HepG2 (cell line): Measurements from ENCODE around the gene CORO7. TPM values are rescaled to one million over a fixed set of nuclear protein-coding genes. Genes with fewer than 3 reads are reported as not detected.

Source experiments
- FLYWCH1 ChIP-seq: sonication (generic); formaldehyde crosslinking; IDR thresholded peaks from 2 replicates; pipeline ENCODE4 v1.8.1; 2023; ENCODE audit warnings: mild to moderate bottlenecking, missing genetic modification reagents
- HNRNPLL ChIP-seq: fragments of 200-400 bp; formaldehyde crosslinking; IDR thresholded peaks from 2 replicates; pipeline ENCODE4 v1.6.1; 2017; ENCODE audit warnings: mild to moderate bottlenecking, low read depth, low read length; ENCODE audit not compliant: poor library complexity, severe bottlenecking
- LRRFIP1 ChIP-seq: sonication (generic); formaldehyde crosslinking; conservative IDR thresholded peaks from 2 replicates; pipeline ENCODE4 v1.4.0; 2020; ENCODE audit warnings: missing genetic modification reagents
- MNT ChIP-seq: fragments of 450-650 bp; IDR thresholded peaks from 2 replicates; pipeline ENCODE4 v1.6.1; 2016
- NR2F2 ChIP-seq: IDR thresholded peaks from 2 replicates; pipeline ENCODE4 v1.6.1; 2012; ENCODE audit warnings: low read depth, inconsistent platforms, borderline replicate concordance
- PHF20 ChIP-seq: sonication (generic); formaldehyde crosslinking; IDR thresholded peaks from 2 replicates; pipeline ENCODE4 v1.5.0; 2020; ENCODE audit warnings: mild to moderate bottlenecking, missing genetic modification reagents
- SETDB1 ChIP-seq: sonication (generic); formaldehyde crosslinking; IDR thresholded peaks from 2 replicates; pipeline ENCODE4 v1.5.1; 2020; ENCODE audit warnings: missing genetic modification reagents, mild to moderate bottlenecking, borderline replicate concordance
- SNAPC2 ChIP-seq: sonication (generic); formaldehyde crosslinking; IDR thresholded peaks from 2 replicates; pipeline ENCODE4 v1.8.1; 2022; ENCODE audit warnings: mild to moderate bottlenecking, missing genetic modification reagents
- THYN1 ChIP-seq: sonication (generic); formaldehyde crosslinking; IDR thresholded peaks from 2 replicates; pipeline ENCODE4 v1.8.1; 2023; ENCODE audit warnings: low read depth, mild to moderate bottlenecking, moderate library complexity, missing genetic modification reagents, borderline replicate concordance
- ZEB1 ChIP-seq: IDR thresholded peaks from 2 replicates; pipeline ENCODE4 v1.6.1; 2012; ENCODE audit warnings: mild to moderate bottlenecking, low read depth, inconsistent platforms; ENCODE audit not compliant: insufficient replicate concordance
- ZNF121 ChIP-seq: sonication (generic); formaldehyde crosslinking; IDR thresholded peaks from 2 replicates; pipeline ENCODE4 v1.5.0; 2020; ENCODE audit warnings: mild to moderate bottlenecking, missing genetic modification reagents
- ZNF597 ChIP-seq: sonication (generic); formaldehyde crosslinking; IDR thresholded peaks from 2 replicates; pipeline ENCODE4 v1.5.0; 2020; ENCODE audit warnings: missing genetic modification reagents
- ZNF678 ChIP-seq: sonication (generic); formaldehyde crosslinking; IDR thresholded peaks from 2 replicates; pipeline ENCODE4 v1.4.0; 2020; ENCODE audit warnings: mild to moderate bottlenecking, missing genetic modification reagents
- ZNF775 ChIP-seq: sonication (generic); formaldehyde crosslinking; IDR thresholded peaks from 2 replicates; pipeline ENCODE4 v1.4.0; 2020; ENCODE audit warnings: missing genetic modification reagents, mild to moderate bottlenecking, moderate library complexity, borderline replicate concordance
- polyA plus RNA-seq, 8 experiments: library from polyadenylated mRNA; depleted of rRNA in 3 of 8; stranded (reverse) in 7 of 8; unstranded in 1 of 8; fragments of >200 nt; fragmentation: Illumina TruSeq in 4 of 8; extraction: Trizol in 4 of 8; gene quantifications; 2 replicates each; pipeline versions ENCODE4 v1.2.1 to v1.2.3, GENCODE V29; 2011 to 2016; ENCODE audit warnings: low read depth in 4 of 8, missing spikeins in 1 of 8, mixed read lengths in 1 of 8; ENCODE audit not compliant: insufficient read depth in 1 of 8
- total RNA-seq, 5 experiments: library from RNA; depleted of rRNA; stranded (reverse); fragments of >200 nt; fragmentation: Illumina TruSeq; extraction: Trizol; gene quantifications; 2 replicates each; pipeline ENCODE4 v1.2.3, GENCODE V29; 2016; ENCODE audit warnings: low read depth in 1 of 5
- TF ChIP-seq, protein P1 (sequence below): sonication (generic); formaldehyde crosslinking; IDR thresholded peaks from 2 replicates; pipeline ENCODE4 v1.5.0; 2020; ENCODE audit warnings: mild to moderate bottlenecking, missing genetic modification reagents
- TF ChIP-seq, protein P2 (sequence below): sonication (generic); formaldehyde crosslinking; IDR thresholded peaks from 2 replicates; pipeline ENCODE4 v1.4.0; 2020; ENCODE audit warnings: missing genetic modification reagents, borderline replicate concordance

The CORO7 gene
- total and polyA plus RNA-seq, 2 of the 13 experiments (the other 11 are each of a cell fraction or from before 2014, with no cell fraction given), result 9.9 to 14.3 TPM

DNA sequence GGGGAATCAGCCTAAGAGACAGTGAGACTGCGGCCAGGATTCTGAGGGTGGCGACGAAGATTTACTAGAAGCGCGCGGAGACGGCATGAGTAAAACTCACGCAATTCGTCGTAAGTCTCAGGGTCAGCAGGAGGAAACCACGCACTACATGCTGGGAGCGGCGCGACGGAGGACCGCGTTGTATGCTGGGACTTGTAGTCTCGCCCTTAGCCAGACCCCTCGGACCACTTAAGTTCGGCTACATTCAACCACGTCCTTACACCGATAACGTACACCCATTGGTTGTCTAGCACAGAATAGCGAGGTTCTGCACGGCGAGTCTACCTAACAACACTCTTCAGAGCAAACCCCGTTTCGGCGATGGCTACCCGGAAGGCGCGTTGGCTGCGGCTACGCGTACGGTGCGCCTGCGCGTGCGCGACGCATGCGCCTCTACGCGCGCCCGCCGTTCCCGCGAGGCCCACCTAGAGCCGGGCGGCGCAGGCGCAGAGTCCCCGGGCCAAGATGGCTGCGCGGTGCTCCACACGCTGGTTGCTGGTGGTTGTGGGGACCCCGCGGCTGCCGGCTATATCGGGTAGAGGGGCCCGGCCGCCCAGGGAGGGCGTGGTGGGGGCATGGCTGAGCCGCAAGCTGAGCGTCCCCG lies 9.1 kb upstream of the CORO7 start, which contains the start of gene DNAJA3 (continued):
- TF ChIP-seq LRRFIP1 (no peak), MNT (no peak; the same call in 1 of the 2 replicates), NR2F2 (peak; percentile 8; the same call in 1 of the 2 replicates), ZNF597 (no peak), HNRNPLL (peak; percentile 84), SETDB1 (CRISPR knock-in tag) (no peak), ZEB1 (no peak), FLYWCH1 (CRISPR knock-in tag) (no peak), ZNF775 (CRISPR knock-in tag) (no peak), ZNF121 (no peak), ZNF678 (CRISPR knock-in tag) (no peak), PHF20 (CRISPR knock-in tag) (peak; percentile 78), SNAPC2 (CRISPR knock-in tag) (no peak; the same call in 1 of the 2 replicates), THYN1 (CRISPR knock-in tag) (no peak)
- TF ChIP-seq, protein P1, sequence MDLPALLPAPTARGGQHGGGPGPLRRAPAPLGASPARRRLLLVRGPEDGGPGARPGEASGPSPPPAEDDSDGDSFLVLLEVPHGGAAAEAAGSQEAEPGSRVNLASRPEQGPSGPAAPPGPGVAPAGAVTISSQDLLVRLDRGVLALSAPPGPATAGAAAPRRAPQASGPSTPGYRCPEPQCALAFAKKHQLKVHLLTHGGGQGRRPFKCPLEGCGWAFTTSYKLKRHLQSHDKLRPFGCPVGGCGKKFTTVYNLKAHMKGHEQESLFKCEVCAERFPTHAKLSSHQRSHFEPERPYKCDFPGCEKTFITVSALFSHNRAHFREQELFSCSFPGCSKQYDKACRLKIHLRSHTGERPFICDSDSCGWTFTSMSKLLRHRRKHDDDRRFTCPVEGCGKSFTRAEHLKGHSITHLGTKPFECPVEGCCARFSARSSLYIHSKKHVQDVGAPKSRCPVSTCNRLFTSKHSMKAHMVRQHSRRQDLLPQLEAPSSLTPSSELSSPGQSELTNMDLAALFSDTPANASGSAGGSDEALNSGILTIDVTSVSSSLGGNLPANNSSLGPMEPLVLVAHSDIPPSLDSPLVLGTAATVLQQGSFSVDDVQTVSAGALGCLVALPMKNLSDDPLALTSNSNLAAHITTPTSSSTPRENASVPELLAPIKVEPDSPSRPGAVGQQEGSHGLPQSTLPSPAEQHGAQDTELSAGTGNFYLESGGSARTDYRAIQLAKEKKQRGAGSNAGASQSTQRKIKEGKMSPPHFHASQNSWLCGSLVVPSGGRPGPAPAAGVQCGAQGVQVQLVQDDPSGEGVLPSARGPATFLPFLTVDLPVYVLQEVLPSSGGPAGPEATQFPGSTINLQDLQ (CRISPR knock-in tag), result 0 out of 2 replicates have a peak, but pooled peaks have one; percentile 38
- TF ChIP-seq, protein P2, sequence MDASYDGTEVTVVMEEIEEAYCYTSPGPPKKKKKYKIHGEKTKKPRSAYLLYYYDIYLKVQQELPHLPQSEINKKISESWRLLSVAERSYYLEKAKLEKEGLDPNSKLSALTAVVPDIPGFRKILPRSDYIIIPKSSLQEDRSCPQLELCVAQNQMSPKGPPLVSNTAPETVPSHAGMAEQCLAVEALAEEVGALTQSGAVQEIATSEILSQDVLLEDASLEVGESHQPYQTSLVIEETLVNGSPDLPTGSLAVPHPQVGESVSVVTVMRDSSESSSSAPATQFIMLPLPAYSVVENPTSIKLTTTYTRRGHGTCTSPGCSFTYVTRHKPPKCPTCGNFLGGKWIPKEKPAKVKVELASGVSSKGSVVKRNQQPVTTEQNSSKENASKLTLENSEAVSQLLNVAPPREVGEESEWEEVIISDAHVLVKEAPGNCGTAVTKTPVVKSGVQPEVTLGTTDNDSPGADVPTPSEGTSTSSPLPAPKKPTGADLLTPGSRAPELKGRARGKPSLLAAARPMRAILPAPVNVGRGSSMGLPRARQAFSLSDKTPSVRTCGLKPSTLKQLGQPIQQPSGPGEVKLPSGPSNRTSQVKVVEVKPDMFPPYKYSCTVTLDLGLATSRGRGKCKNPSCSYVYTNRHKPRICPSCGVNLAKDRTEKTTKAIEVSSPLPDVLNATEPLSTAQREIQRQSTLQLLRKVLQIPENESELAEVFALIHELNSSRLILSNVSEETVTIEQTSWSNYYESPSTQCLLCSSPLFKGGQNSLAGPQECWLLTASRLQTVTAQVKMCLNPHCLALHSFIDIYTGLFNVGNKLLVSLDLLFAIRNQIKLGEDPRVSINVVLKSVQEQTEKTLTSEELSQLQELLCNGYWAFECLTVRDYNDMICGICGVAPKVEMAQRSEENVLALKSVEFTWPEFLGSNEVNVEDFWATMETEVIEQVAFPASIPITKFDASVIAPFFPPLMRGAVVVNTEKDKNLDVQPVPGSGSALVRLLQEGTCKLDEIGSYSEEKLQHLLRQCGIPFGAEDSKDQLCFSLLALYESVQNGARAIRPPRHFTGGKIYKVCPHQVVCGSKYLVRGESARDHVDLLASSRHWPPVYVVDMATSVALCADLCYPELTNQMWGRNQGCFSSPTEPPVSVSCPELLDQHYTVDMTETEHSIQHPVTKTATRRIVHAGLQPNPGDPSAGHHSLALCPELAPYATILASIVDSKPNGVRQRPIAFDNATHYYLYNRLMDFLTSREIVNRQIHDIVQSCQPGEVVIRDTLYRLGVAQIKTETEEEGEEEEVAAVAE (CRISPR knock-in tag), result peak; percentile 68
